Measurements from ENCODE around the gene PPARD. TPM values are rescaled to one million over a fixed set of nuclear protein-coding genes. Genes with fewer than 3 reads are reported as not detected.

The PPARD gene
- total and polyA plus RNA-seq, 2 of the 13 experiments (the other 11 are each of a cell fraction or from before 2014, with no cell fraction given), result 6.1 to 13.3 TPM

GRCh38 chr6:35452183-35453090 is 110.1 kb downstream of the PPARD start, which contains the start of gene FANCE (continued):
- peak; percentile 46; the same call in 1 of the 2 replicates for TF ChIP-seq PHF21A (CRISPR knock-in tag; IDR thresholded peaks at IDR 0.05)
- no peak for TF ChIP-seq ZNF260 (CRISPR knock-in tag; IDR thresholded peaks at IDR 0.05; ENCODE audit: borderline replicate concordance, low read depth)
- peak; percentile 81 for TF ChIP-seq ZNF572 (CRISPR knock-in tag; IDR thresholded peaks at IDR 0.05)
- no peak for TF ChIP-seq NFIB (CRISPR knock-in tag; IDR thresholded peaks at IDR 0.05; ENCODE audit: borderline replicate concordance)
- no peak for TF ChIP-seq ZBTB21 (CRISPR knock-in tag; IDR thresholded peaks at IDR 0.05)
- no peak for TF ChIP-seq HHEX (CRISPR knock-in tag; IDR thresholded peaks at IDR 0.05)
- 0 out of 2 replicates have a peak, but pooled peaks have one; percentile 44 for TF ChIP-seq ZNF790 (CRISPR knock-in tag; IDR thresholded peaks at IDR 0.05; ENCODE audit: borderline replicate concordance)
- TF ChIP-seq, protein P1, sequence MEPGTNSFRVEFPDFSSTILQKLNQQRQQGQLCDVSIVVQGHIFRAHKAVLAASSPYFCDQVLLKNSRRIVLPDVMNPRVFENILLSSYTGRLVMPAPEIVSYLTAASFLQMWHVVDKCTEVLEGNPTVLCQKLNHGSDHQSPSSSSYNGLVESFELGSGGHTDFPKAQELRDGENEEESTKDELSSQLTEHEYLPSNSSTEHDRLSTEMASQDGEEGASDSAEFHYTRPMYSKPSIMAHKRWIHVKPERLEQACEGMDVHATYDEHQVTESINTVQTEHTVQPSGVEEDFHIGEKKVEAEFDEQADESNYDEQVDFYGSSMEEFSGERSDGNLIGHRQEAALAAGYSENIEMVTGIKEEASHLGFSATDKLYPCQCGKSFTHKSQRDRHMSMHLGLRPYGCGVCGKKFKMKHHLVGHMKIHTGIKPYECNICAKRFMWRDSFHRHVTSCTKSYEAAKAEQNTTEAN (CRISPR knock-in tag; conservative IDR thresholded peaks at IDR 0.05), result no peak; the same call in 1 of the 2 replicates
- no peak for TF ChIP-seq ZNF138 (CRISPR knock-in tag; IDR thresholded peaks at IDR 0.05; ENCODE audit: low read depth)
- TF ChIP-seq, protein P2, sequence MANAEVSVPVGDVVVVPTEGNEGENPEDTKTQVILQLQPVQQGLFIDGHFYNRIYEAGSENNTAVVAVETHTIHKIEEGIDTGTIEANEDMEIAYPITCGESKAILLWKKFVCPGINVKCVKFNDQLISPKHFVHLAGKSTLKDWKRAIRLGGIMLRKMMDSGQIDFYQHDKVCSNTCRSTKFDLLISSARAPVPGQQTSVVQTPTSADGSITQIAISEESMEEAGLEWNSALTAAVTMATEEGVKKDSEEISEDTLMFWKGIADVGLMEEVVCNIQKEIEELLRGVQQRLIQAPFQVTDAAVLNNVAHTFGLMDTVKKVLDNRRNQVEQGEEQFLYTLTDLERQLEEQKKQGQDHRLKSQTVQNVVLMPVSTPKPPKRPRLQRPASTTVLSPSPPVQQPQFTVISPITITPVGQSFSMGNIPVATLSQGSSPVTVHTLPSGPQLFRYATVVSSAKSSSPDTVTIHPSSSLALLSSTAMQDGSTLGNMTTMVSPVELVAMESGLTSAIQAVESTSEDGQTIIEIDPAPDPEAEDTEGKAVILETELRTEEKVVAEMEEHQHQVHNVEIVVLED (CRISPR knock-in tag; IDR thresholded peaks at IDR 0.05; ENCODE audit: borderline replicate concordance), result peak; percentile 84; the same call in 1 of the 2 replicates
- no peak for TF ChIP-seq NFE2L2 (IDR thresholded peaks at IDR 0.05; ENCODE audit: low read length)
- TF ChIP-seq, protein P3, sequence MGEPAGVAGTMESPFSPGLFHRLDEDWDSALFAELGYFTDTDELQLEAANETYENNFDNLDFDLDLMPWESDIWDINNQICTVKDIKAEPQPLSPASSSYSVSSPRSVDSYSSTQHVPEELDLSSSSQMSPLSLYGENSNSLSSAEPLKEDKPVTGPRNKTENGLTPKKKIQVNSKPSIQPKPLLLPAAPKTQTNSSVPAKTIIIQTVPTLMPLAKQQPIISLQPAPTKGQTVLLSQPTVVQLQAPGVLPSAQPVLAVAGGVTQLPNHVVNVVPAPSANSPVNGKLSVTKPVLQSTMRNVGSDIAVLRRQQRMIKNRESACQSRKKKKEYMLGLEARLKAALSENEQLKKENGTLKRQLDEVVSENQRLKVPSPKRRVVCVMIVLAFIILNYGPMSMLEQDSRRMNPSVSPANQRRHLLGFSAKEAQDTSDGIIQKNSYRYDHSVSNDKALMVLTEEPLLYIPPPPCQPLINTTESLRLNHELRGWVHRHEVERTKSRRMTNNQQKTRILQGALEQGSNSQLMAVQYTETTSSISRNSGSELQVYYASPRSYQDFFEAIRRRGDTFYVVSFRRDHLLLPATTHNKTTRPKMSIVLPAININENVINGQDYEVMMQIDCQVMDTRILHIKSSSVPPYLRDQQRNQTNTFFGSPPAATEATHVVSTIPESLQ (CRISPR knock-in tag; conservative IDR thresholded peaks at IDR 0.05), result no peak
- no peak for TF ChIP-seq ZNF549 (CRISPR knock-in tag; IDR thresholded peaks at IDR 0.05)
- no peak for TF ChIP-seq ZNF510 (CRISPR knock-in tag; IDR thresholded peaks at IDR 0.05; ENCODE audit: low read depth)
- TF ChIP-seq, protein P4, sequence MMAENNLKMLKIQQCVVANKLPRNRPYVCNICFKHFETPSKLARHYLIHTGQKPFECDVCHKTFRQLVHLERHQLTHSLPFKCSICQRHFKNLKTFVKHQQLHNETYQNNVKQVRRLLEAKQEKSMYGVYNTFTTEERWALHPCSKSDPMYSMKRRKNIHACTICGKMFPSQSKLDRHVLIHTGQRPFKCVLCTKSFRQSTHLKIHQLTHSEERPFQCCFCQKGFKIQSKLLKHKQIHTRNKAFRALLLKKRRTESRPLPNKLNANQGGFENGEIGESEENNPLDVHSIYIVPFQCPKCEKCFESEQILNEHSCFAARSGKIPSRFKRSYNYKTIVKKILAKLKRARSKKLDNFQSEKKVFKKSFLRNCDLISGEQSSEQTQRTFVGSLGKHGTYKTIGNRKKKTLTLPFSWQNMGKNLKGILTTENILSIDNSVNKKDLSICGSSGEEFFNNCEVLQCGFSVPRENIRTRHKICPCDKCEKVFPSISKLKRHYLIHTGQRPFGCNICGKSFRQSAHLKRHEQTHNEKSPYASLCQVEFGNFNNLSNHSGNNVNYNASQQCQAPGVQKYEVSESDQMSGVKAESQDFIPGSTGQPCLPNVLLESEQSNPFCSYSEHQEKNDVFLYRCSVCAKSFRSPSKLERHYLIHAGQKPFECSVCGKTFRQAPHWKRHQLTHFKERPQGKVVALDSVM (CRISPR knock-in tag; IDR thresholded peaks at IDR 0.05), result peak; percentile 45; the same call in 1 of the 2 replicates
- no peak for TF ChIP-seq FOXJ3 (CRISPR knock-in tag; IDR thresholded peaks at IDR 0.05; ENCODE audit: borderline replicate concordance)
- TF ChIP-seq NAIF1 (CRISPR knock-in tag; IDR thresholded peaks at IDR 0.05; ENCODE audit: borderline replicate concordance), result no peak; the same call in 1 of the 2 replicates
- TF ChIP-seq ADNP (CRISPR knock-in tag; IDR thresholded peaks at IDR 0.05), result no peak
- TF ChIP-seq MAF1 (CRISPR knock-in tag; IDR thresholded peaks at IDR 0.05; ENCODE audit: borderline replicate concordance), result peak; percentile 49; the same call in 1 of the 2 replicates
- no peak; the same call in 1 of the 2 replicates for TF ChIP-seq RFXANK (CRISPR knock-in tag; IDR thresholded peaks at IDR 0.05)
- peak; percentile 84; the same call in 1 of the 2 replicates for TF ChIP-seq ZNF451 (CRISPR knock-in tag; IDR thresholded peaks at IDR 0.05)
- no peak for TF ChIP-seq SUZ12 (IDR thresholded peaks at IDR 0.05; ENCODE audit: low read depth, low read length)
- no peak for TF ChIP-seq PTBP1 (IDR thresholded peaks at IDR 0.05; ENCODE audit: low read depth, low read length, poor library complexity, severe bottlenecking)

All from HepG2 (cell line).